Mucosa of gallbladder (tissue), 1 donor: ENCODE measurements around the gene STARD7. TPM values are rescaled to one million over a fixed set of nuclear protein-coding genes. Genes with fewer than 3 reads are reported as not detected.

Experiments
- DNase-seq: peaks from one replicate; pipeline ENCODE4 v3.0.0-alpha.2; 2020; ENCODE audit warnings: low spot score
- total RNA-seq: library from RNA; stranded (reverse); gene quantifications from one replicate; pipeline ENCODE4 v1.2.1, GENCODE V29; 2021
- donor health status: DM: no; HTN: no; CAD: no.

STARD7 gene
- total RNA-seq, 1 donor from 2014 or later, result 117 TPM

GRCh38 chr2:96136129-96136720 is 72.4 kb downstream of the STARD7 start:
- DNase-seq, result no peak

DNA sequence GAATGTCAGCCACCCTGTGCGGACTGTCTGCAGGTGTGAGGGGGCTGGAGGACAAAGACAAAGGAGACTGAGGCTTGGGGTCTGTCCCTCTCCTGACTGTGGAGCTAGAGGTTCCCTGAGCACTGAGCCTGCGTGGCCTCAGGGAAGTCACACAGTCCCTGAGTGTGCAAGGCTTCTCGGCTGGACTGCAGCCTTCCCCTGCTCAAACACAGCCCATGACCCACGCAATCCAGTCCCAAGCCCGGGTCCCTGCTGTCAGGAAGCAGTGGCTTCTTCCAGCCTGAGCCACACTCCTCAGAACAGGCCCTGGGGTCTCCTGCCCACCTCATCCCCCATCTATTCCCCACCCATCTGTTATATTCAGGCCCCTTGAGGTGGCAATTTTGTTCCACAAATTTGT is 73.0 kb downstream of the STARD7 start:
- no peak for DNase-seq

DNA sequence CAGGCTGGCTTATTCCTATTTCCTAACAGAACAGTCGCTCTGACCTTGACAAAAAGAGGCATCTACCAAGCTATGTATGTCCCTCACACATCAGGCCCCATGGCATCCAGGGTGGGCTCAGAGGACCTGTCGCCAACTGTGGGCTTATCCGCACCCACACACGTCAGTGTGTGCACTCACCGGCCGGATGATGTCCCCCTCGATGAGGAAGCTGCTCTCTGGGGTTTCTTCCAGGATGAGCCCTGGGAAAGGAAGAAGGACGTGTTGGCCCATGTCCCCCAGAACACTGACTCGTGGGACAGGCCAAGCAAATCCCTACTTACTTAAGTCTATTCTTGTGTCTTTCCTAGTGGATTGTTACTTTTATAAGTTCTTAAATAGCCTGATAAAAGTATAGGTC is 73.5 kb downstream of the STARD7 start:
- DNase-seq, result no peak

Other genes starting within 250 kb of the STARD7 start
- gene ANKRD36C, start 217.0 kb downstream of the STARD7 start, total RNA-seq, result 18.5 TPM
- 3.0 TPM for gene GPAT2, start 173.9 kb downstream of the STARD7 start, total RNA-seq
- gene ADRA2B, start 92.3 kb downstream of the STARD7 start, total RNA-seq, result 0.95 TPM
- gene ASTL, start 70.3 kb downstream of the STARD7 start, total RNA-seq, result not detected
- gene DUSP2, start 63.4 kb downstream of the STARD7 start, total RNA-seq, result 11.3 TPM
- 80.3 TPM for gene TMEM127, start 57.2 kb upstream of the STARD7 start, total RNA-seq
- 69.3 TPM for gene CIAO1, start 57.4 kb upstream of the STARD7 start, total RNA-seq
- 113 TPM for gene SNRNP200, start 96.7 kb upstream of the STARD7 start, total RNA-seq
- gene ITPRIPL1, start 116.5 kb upstream of the STARD7 start, total RNA-seq, result 1.5 TPM
- 1.2 TPM for gene NCAPH, start 126.9 kb upstream of the STARD7 start, total RNA-seq